Osteoblast (primary cell): ENCODE measurements around the gene OSBP2. TPM values are rescaled to one million over a fixed set of nuclear protein-coding genes. Genes with fewer than 3 reads are reported as not detected.
A peak's percentile ranks its signal among the peaks of the same experiment; 100 is the strongest.

ENCODE experiments used
- DNase-seq: peaks from one replicate; pipeline ENCODE4 v3.0.0; 2011; ENCODE audit warnings: low spot score, mixed read lengths; ENCODE audit not compliant: insufficient read length; ENCODE audit errors: missing footprints
- H2AFZ ChIP-seq: 2 replicates; pipeline ENCODE4 v1.6.0; 2011; ENCODE audit warnings: mild to moderate bottlenecking, low read length
- H3K27ac ChIP-seq: 2 replicates; pipeline ENCODE4 v1.5.1; 2011; ENCODE audit warnings: mild to moderate bottlenecking, low read depth, low read length, moderate library complexity
- H3K27me3 ChIP-seq: 2 replicates; pipeline ENCODE4 v1.6.0; 2012; ENCODE audit warnings: mild to moderate bottlenecking, control low read depth, inconsistent platforms, low read length, moderate library complexity; ENCODE audit not compliant: insufficient read depth
- H3K36me3 ChIP-seq: 2 replicates; pipeline ENCODE4 v1.5.1; 2011; ENCODE audit warnings: mild to moderate bottlenecking, low read length, control low read depth, moderate library complexity; ENCODE audit not compliant: insufficient read depth
- H3K4me1 ChIP-seq: 2 replicates; pipeline ENCODE4 v1.5.1; 2011; ENCODE audit warnings: mild to moderate bottlenecking, low read length, control low read depth, moderate library complexity; ENCODE audit not compliant: insufficient read depth
- H3K4me2 ChIP-seq: 2 replicates; pipeline ENCODE4 v1.6.0; 2011; ENCODE audit warnings: mild to moderate bottlenecking, low read length; ENCODE audit not compliant: insufficient read depth
- H3K4me3 ChIP-seq: fragments of 200-600 bp; sonication (generic); 3 replicates; pipeline ENCODE4 v1.5.1; 2012; ENCODE audit warnings: mild to moderate bottlenecking, low read length, inconsistent platforms; ENCODE audit not compliant: insufficient read depth
- H3K79me2 ChIP-seq: 2 replicates; pipeline ENCODE4 v1.6.0; 2012; ENCODE audit warnings: mild to moderate bottlenecking, low read length, control low read depth, inconsistent platforms; ENCODE audit not compliant: insufficient read depth
- H3K9me3 ChIP-seq: 2 replicates; pipeline ENCODE4 v1.5.1; 2011; ENCODE audit warnings: low read depth, low read length, control low read depth
- H4K20me1 ChIP-seq: 2 replicates; pipeline ENCODE4 v1.6.0; 2012; ENCODE audit warnings: mild to moderate bottlenecking, low read length, control low read depth; ENCODE audit not compliant: insufficient read depth
- total RNA-seq: library from RNA; depleted of rRNA; stranded (reverse); fragments of >200 nt; gene quantifications from 2 replicates; pipeline ENCODE4 v1.2.3, GENCODE V29; 2012
- TF ChIP-seq, protein P1 (sequence below): IDR thresholded peaks from 2 replicates; pipeline ENCODE4 v1.5.1; 2011; ENCODE audit warnings: mild to moderate bottlenecking, low read depth, low read length, moderate library complexity; ENCODE audit errors: extremely low read depth

Gene OSBP2
- total RNA-seq, 1 donor: 4.3 TPM

DNA sequence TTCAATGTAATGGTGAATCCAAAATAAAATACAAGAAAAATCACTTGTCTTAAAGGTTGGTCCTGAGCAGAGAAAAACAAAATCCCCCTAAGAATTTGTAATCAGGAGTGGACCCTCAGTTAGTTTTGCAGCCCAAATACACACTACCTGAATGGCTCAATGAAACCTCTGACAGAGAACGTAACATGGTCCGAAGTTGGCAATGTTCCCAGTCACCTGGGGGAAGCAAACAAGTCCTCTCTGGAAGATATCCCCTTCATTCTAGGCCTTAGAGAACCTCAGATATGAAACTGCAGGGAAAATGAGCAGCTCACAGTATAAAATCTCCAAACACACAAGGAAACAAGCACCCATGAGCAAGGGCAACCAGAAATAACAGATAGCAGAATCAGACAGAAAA is 215.7 kb downstream of the OSBP2 start:
- H3K27me3 ChIP-seq: no peaks in the 10 kb centered on the region
- no peak overlapping the region for H3K4me2 ChIP-seq
- no peak for DNase-seq
- no peak overlapping the region for H2AFZ ChIP-seq
- H3K79me2 ChIP-seq: no peaks in the 10 kb centered on the region
- no peaks in the 10 kb centered on the region for H3K36me3 ChIP-seq
- H3K9me3 ChIP-seq: no peaks in the 10 kb centered on the region
- H3K4me3 ChIP-seq: no peak overlapping the region
- no peaks in the 10 kb centered on the region for H3K4me1 ChIP-seq
- H3K27ac ChIP-seq: no peak overlapping the region
- TF ChIP-seq, protein P1, sequence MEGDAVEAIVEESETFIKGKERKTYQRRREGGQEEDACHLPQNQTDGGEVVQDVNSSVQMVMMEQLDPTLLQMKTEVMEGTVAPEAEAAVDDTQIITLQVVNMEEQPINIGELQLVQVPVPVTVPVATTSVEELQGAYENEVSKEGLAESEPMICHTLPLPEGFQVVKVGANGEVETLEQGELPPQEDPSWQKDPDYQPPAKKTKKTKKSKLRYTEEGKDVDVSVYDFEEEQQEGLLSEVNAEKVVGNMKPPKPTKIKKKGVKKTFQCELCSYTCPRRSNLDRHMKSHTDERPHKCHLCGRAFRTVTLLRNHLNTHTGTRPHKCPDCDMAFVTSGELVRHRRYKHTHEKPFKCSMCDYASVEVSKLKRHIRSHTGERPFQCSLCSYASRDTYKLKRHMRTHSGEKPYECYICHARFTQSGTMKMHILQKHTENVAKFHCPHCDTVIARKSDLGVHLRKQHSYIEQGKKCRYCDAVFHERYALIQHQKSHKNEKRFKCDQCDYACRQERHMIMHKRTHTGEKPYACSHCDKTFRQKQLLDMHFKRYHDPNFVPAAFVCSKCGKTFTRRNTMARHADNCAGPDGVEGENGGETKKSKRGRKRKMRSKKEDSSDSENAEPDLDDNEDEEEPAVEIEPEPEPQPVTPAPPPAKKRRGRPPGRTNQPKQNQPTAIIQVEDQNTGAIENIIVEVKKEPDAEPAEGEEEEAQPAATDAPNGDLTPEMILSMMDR: no peak
- H4K20me1 ChIP-seq: no peaks in the 10 kb centered on the region

DNA sequence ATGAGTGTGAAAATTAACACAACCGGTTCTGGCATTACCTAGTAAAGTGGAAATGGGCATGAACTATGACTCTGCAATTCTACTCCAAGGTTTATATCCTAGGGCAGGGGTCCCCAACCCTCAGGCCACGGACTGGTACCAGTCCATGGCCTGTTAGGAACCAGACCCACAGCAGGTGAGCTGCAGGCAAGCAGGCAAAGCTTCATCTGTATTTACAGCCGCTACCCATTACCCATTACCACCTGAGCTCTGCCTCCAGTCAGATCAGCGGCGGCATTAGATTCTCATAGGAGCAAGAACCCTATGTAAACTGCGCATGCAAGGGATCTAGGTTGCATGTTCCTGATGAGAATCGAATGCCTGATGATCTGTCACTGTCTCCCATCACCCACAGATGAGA is 224.1 kb downstream of the OSBP2 start:
- Histone ChIP-seq H3K4me1 (peaks cover 10% of the 10 kb centered on the region), H3K27ac (no peak overlapping the region), H4K20me1 (no peaks in the 10 kb centered on the region), H3K36me3 (no peaks in the 10 kb centered on the region), H2AFZ (no peak overlapping the region), H3K27me3 (no peaks in the 10 kb centered on the region), H3K9me3 (no peaks in the 10 kb centered on the region), H3K79me2 (no peaks in the 10 kb centered on the region), H3K4me2 (no peak overlapping the region), H3K4me3 (no peak overlapping the region)
- TF ChIP-seq, protein P1: no peak
- DNase-seq: no peak

DNA sequence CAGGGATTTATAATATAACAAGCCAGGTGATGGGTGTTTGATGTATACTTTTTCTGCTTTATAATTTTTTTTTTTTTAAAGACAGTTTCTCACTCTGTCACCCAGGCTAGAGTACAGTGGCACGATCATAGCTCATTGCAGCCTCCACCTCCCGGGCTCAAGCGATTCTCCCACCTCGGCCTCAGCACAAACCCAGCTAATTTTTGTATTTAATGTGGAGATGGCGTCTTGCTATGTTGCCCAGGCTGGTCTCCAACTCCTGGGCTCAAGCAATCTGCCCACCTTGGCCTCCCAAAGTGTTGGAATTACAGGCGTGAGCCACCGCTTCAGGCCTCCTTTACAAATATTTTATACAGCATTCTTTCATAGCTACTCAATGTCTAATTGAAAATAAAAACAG is 225.3 kb downstream of the OSBP2 start:
- Histone ChIP-seq H3K79me2 (no peaks in the 10 kb centered on the region), H3K4me2 (no peak overlapping the region), H4K20me1 (no peaks in the 10 kb centered on the region), H3K9me3 (no peaks in the 10 kb centered on the region), H3K36me3 (no peaks in the 10 kb centered on the region), H3K27ac (no peak overlapping the region), H3K4me3 (no peak overlapping the region), H3K4me1 (peaks cover 10% of the 10 kb centered on the region), H3K27me3 (no peaks in the 10 kb centered on the region), H2AFZ (no peak overlapping the region)
- TF ChIP-seq, protein P1: no peak
- DNase-seq: no peak

DNA sequence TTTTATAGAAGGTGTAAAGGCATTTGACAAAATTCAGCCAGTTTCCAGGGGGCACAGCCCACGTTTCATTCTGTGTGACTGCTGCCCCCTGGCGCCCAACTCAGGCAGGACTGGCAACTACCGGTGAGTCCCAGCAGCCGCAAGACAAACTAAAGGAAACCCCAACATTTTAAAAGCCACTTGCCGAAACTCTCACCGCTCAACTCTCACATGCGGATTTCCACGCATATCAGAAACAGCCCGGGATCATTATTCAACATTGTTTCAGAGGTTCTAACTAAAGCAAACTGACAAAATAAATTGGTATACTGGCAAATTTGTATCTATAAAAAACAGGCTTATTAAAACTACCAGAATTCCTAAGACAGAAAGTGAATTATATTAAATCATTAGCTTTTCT is 225.7 kb downstream of the OSBP2 start:
- Histone ChIP-seq H2AFZ (no peak overlapping the region), H3K4me2 (peak overlapping the region; percentile 55), H3K4me3 (peak overlapping the region; percentile 43), H3K9me3 (no peaks in the 10 kb centered on the region), H4K20me1 (no peaks in the 10 kb centered on the region), H3K4me1 (peaks cover 10% of the 10 kb centered on the region), H3K79me2 (no peaks in the 10 kb centered on the region), H3K27ac (no peak overlapping the region), H3K36me3 (peaks cover under 1% of the 10 kb centered on the region), H3K27me3 (no peaks in the 10 kb centered on the region)
- DNase-seq: peak; percentile 91
- TF ChIP-seq, protein P1: peak; percentile 92
